Hematopoietic multipotent progenitor cell treated with erythropoietin and hydrocortisone succinate and interleukin-3 and kit ligand, for 15 days (in vitro differentiated cells): Measurements from ENCODE around the gene ATP2C2.

Source experiments
- DNase-seq: peaks from one replicate; pipeline ENCODE4 v3.0.0-alpha.2; 2015; ENCODE audit warnings: low spot score

ATP2C2 gene

DNA sequence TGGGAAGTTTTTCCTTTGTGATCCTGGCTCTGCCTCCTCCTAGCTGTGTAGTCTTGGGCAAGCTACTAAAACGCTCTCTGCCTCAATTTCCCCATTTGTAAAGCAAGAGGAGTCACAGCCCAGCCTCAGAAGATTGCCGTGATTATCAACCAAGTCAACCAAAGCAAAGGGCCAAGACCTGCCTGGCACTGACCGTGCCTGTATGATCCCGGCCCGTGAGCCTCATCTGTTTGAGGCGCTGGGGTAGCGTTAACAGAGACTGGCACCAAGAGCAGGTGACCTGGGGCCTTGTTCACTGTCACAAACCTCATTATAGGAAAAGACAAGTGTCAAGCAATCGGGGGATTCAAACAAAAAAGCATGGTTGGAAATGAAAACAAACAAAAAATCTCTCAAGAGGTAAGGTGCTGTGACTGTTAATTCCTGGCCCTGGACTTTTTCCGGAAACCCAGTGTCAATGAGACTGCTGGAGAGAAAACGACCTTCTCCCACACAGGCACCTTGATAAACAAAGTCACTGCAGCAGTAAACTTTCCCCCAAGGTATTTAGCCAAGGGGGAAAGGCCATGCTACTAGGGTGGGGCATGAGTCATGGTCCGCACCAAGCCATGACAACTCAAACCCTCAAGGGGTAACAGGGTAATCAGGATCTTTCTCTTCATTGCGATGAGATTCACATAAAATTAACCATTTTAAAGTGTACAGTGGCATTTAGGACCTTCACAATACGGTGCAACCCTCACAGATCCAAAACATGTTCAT is 130.7 kb downstream of the ATP2C2 start:
- no peak for DNase-seq

DNA sequence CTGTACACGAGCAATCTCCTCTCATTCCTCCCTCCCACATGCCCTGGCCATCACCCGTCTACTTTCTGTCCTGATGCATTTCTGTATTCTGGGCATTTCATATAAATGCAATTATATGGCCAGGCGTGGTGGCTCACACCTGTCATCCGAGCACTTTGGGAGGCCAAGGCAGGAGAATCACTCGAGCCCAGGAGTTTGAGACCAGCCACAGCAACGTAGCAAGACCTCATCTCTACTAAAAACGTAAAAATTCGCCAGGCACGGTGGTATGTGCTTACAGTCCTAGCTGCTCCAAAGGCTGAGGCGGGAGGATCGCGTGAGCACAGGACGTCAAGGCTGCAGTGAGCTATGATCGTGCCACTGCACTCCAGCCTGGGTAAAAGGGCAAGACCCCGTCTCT is 131.3 kb downstream of the ATP2C2 start:
- no peak for DNase-seq

DNA sequence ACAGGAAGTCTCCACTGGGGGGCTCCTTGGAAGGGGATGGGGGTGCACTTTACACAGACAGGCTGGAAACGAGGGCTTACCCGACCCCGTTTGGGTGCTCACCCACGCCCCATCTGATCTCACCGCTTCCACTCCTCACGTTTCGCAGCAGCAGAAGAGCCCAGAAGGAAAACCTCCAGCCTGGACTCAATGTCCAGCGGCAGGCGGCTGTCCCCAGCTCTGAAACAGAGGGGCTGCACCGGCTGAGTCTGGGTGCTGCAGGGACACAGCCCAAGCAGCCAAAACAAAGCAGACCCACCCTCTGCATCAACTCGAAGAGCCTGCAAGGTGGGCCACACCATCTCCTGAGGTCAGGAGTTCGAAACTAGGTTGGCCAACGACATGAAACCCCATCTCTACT is 132.2 kb downstream of the ATP2C2 start:
- no peak for DNase-seq

DNA sequence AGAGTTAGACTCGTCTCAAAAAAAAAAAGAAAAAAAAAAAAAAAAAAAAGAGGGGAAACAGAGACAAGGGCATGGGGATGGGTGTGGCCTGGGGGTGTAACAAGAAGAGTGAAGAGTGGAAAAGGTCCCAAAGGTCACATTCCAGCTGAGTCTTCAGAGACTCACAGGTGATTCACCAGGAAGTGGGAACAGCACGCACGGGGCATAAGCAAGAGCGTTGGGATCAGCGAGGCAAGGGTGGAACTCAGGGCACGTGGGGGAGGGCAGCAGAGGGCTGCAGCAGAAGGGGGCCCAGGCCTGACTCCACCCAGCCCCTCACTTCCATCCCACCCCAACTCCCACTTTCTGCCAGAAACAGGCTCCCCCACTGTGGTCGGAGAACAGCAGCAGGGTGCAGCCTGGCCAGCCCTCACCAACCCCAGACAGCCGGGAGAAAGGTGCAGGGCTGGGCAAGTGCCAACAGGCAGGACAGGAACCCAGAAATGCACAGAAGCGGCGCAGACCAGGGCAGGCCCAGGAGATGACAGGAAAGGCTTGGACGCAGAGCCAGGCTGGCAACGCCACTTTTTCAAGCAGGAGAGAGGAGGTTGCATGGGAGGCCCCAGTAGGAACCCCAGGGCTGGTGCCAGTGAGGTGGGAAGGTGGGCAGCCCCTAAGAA is 132.9 kb downstream of the ATP2C2 start:
- no peak for DNase-seq

DNA sequence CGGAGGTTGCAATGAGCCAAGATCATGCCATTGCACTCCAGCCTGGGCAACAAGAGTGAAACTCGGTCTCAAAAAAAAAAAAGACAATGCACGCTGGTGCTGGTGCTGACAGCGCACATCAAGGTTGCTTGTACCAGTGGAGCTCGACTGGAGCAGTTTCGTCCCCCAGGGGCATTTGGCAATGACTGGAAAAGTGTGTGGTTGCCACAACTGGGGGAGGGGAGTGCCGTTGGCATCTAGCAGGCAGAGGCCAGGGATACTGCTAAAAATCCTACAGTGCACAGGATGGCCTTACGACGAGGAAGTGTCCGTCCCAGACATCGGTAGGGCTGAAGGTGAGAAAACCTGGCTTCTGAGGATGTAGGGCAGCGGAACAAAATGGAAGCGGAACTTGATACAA is 133.7 kb downstream of the ATP2C2 start:
- DNase-seq, result no peak

DNA sequence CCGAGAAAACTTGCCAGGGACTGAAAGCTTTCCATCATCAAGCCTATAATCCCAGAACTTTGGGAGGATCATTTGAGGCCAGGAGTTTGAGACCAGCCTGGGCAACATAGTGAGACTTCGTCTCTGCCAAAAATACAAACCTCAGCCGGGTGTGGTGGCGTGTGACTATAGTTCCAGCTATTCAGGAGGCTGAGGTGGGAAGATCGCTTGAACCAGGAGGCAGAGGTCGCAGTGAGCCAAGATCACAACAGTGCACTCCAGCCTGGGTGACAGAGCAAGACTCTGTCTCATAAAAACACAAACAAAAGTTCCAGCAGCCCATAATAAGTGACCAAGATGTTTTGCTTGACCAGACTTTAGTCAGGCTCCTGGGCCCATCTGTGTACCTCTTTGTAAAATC is 134.2 kb downstream of the ATP2C2 start:
- DNase-seq, result no peak

DNA sequence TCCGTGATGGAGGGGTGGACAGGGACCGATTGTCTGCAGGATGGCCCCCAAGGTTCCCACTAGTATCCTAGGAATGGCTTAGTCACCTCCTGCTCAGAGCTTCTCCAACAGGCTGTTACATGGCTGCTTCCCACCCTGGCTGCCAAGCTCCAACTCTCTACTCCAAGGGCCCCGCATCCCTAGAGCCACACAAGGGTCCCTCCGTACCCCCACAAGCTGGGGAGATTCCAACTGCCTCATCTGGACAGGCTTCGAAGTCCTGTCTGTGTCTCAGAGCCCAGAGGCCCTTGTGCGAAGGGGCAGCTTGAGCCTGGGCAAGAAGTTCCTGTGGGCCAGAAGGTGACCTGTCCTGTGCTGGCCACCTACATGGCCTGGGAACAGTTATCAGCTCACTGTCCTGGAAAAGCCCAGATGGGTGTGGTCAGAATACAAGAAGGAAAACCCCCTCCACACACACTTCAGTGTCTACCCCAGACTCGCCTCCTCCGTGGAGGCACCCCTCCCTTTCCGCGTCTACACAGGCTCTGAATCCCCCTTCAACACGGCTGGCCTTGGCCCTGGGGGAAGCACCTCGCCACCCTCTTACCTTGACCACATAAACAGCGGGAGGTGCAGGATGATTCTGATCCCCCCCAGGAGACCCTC is 135.5 kb downstream of the ATP2C2 start:
- DNase-seq, result no peak

DNA sequence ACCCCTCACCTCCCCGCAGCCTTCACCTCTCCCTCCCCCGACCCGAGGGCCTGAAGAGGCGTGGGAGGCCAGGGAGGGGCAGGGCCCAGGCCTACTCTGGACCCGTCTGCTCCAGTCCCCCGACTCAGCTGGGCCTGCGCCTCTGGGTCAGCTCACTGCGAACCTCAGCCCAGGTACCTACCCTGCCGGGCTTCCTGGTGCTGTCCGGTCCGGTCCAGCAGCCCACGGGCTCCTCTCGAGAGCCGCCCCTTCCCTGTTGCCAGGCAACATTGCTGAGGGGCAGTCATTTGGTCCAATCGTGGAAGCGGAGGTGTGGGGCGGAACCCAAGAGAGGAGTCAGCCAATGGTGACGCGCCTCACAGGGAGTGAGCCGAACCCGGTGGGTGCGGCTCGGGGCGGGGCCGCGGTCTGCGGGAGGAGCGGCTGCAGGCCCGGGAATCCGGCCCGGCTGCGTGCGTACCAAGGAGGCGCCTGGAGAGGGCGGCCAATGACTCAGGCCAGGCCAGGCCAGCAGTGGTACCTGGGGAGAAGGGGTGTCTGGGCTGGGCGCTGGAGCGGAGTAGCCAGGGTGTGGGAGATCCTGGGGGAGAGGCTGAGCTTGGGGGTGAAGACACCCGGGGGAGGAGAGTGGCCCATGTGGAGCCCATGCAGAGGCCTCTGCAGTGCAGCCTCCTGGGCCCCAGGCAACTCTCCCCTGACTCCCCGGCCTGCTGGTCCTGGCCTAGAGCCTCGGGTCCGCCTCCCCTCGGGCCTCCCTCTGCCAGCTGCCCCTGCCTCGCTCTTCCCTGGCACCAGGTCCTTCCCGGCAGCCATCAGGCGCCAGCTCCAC is 136.3 kb downstream of the ATP2C2 start, which contains the start of gene MEAK7:
MEAK7 (minus strand) TSS at position 240 of the 829 bp plus-strand sequence. CDS start 6,573 bp downstream, outside the sequence.
- DNase-seq, result peak; percentile 96

DNA sequence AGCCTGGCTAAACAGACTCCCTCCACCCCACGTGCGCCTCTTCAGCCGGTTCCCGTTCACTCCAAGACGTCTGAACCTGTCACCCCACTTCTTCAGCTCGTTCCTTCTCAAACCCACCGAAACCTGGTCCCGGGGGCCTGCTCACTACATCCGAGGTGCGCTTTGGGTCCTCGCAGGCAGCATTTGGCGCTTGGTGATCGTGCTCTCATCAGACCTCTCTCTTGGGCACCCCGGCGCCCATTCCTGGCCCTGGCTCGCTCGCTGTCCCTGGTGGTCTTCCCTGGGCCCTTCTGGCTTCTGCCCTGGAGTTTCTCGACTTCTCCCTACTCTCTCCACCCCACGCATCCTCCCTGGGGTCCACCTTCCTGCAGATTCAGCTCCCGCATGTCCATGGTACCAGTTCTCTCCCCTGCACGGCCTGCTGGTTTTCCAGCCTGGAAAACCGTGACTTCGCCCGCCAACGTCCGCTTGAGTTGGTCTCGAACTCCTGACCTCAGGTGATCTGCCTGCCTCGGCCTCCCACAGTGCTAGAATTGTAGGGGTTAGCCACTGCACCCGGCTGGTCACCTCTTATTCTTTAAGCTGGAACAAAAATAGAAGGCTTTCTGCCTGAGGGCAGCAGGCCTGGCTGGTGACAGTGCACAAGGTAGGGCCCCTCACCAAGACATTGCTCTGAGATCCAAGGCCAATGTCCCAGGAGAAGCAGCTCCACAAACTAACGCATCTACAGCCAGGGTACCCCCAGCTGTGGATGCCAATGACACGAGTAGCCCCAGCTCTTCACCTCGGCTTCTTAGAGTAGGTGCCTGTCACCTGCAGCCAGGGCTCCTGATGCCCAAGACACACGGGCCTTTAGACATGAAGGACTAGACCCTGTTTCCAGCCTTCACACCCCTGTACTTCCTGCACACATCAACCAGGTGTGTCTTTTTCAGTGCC is 137.2 kb downstream of the ATP2C2 start:
- DNase-seq, result no peak

DNA sequence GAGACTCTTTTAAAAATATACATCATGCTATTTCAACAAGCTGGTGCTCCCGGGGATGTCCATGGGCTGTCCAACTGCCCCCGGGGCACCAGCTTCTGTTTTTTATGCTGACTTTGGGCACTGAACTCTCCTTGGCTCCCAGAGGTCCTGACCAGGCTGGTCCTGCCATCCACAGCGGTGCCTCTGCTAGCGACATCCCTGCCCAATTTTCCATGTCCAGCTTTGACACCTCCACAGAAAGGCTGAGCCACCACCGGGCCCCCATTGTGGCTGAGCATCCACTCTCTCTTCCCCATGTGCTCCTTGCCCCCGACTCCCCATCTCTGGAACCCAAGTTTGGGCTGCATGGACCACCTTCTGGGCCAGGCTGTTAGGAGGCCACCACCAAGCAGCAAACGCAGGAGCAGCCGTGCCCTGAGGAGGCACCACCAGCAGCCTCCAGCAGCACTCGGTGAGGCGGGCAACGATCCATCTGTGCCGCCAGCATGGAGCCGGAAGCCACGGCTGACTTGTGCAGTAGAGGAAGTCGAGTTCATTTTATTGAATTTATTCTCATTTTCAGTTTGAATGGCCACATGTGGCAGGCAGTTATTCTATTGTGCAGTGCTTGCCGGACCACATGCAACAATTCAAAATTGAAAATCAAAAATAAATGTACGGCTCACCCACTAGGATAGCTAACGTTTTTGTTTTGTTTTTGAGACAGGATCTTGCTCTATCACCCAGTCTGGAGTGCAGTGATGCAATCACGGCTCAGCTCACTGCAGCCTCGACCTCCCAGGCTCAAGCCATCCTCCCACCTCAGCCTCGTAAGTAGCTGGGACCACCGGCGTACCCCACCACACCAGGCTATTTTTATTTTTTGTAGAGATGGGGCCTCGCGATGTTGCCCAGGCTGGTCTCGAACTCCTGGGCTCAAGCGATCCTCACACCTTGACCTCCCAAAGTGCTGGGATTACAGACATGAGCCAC is 139.0 kb downstream of the ATP2C2 start:
- DNase-seq, result no peak

DNA sequence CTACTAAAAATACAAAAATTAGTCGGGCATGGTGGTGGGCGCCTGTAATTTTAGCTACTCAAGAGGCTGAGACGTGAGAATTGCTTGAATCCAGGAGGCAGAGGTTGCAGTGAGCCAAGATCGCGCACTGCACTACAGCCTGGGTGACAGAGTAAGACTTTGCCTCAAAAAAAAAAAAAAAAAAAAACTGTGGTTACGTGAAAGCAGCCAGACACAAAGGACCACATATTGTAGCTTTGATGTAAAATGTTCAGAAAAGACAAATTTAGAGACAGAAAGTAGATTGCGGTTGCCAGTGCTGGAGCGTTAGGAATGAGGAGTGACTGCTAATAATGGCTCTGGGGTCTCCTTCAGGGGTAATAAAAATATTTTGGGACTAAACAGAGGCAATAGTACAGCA is 140.2 kb downstream of the ATP2C2 start:
- DNase-seq, result no peak

DNA sequence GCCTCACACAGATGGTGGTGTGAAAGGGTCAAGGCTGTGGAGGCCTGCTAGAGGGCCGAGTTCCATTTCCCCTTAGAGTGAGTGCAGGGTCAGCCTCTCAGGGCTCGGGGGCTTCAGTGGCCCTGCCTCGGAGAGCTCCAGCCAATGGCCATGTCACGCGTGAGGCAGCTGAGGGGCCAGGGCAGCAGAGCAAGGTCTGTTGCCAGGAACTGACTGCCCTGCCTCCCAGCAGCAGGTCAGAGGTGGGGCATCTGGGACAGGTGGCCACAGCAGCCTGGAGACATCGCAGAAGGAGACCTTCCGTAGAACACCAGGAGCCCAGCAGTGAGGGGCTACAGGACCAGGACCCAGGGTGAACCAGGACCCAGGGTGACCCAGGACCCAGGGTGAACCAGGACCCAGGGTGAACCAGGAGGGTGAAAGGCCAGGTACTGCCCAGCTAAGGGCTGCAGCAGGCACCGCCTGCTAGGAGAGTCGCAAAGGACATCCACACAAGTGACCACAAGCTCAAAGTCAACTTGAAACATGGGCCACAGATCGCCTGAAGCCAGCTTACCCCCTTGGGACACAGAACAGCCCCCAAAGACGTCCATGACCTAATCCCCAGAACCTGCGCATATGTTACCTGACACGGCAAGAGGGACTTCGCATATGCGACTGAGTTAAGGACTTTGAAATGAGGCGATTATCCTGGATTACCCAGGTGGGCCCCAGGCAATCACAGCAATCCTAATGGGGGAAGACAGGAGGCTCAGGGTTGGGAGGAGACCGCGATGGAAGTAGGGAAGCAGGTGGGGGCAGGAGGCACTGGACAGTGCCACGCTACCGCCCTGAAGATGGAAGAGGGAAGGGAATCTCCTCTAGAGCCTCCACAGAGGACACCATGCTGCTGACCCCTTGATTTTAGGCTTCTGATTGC is 141.0 kb downstream of the ATP2C2 start:
- DNase-seq, result no peak

DNA sequence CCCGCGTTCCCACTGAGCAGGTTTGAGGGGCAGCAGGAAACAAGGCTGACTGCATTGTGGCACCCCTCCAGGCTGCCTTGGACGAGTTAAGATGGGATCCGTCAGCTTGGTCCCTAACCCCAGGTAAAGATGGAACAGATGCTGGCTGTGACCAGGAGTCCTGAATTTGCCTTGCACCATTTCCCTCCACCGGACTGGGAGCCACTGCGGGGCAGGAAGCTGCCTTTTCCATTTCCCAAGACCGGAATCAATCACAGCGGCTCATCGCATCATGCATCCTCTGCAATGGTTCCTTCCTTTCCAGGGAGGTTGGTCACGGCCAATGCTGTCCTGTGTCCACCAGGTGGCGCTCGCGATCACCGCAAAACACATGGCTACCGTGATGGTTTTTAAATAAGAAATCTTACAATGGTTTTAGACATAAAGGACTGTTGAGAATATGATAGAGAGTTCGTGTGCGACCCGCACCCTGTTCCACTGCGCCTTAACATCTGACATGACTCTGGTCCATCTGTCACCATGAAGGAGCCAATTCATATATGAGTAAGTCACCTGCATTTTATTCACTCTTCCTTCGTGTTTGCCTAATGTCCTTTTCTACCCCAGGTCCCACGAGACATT is 143.0 kb downstream of the ATP2C2 start:
- DNase-seq, result peak; percentile 73

DNA sequence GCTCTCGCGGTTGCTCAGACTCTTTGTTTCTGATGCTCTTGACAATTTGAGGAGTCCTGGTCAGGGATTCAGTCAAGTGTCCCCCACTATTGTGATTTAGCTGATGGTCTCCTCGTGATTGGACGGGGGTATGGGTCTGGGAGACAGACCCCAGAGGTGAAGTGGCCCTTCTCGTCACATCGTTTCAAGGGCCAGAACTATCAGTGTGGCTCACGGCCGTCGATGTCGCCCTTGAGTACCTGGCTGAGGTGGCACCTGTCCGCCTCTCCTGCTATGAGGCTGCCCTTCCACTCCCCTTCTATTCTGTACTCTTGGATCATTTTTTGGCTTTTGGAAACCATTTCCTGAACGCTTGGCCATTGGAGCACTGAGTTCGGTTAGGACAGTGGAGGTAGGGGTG is 143.5 kb downstream of the ATP2C2 start:
- DNase-seq, result no peak

DNA sequence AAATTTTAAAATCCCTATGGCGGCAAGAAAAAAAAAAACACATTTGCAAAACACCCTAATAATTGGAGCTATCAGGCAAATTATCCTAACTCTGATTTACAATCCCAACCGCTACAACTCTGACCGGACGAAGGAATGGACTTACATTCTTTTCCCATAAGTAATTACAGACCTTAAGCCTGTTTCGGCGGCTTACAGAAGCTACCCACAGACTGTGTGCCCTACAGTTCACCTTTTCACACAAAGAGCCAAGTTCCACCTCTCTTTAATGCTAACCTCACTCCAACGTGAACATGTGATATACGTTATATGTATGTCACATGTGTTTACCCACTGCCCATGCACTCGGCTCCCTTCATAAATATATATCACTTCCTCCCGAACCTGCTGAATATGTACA is 144.8 kb downstream of the ATP2C2 start:
- no peak for DNase-seq

DNA sequence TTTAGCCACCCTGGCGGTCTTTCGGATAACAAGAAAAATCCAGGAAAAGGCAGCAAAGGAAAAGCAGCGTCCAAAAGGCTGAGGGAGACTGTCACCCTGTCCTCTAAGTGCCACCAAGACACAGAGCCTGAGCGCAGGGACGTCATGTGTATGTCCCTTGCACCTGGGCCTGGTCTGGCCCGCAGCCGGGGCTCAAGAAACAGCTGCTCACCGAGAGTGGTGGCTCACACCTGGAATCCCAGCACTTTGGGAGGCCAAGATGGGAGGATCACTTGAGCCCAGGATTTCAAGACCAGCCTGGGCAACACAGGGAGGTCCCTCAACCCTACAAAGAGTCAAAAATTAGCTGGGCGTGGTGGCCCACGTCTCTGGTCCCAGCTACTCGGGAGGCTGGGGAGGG is 145.3 kb downstream of the ATP2C2 start:
- no peak for DNase-seq
